HFF-Myc (cell line): ENCODE data around the gene DDX4.

Experiments
- DNase-seq: peaks from one replicate; pipeline ENCODE4 v3.0.0-alpha.2; 2011; ENCODE audit warnings: low read depth; ENCODE audit errors: extremely low read depth
- H3K4me3 ChIP-seq: replicated peaks from 2 replicates; pipeline ENCODE4 v1.5.1; 2011; ENCODE audit warnings: low read depth, mild to moderate bottlenecking, control low read depth, low read length
- CTCF ChIP-seq: IDR thresholded peaks from 2 replicates; pipeline ENCODE4 v1.5.1; 2012; ENCODE audit warnings: mild to moderate bottlenecking, low read depth, low read length, control low read depth; ENCODE audit errors: missing control alignments

Gene DDX4

GRCh38 chr5:55820488-55820887, 82.6 kb downstream of the DDX4 start:
- TF ChIP-seq CTCF, result no peak
- DNase-seq, result no peak
- no peak overlapping the region for H3K4me3 ChIP-seq

GRCh38 chr5:55821731-55822512, 84.1 kb downstream of the DDX4 start:
- no peak for TF ChIP-seq CTCF
- peak overlapping the region; percentile 29 for H3K4me3 ChIP-seq
- no peak for DNase-seq

- DNase-seq, result no peak
- no peak overlapping the region for H3K4me3 ChIP-seq
- TF ChIP-seq CTCF, result no peak
Observed at GRCh38 chr5:55823151-55823796, 85.4 kb downstream of the DDX4 start.

- TF ChIP-seq CTCF, result no peak
- no peak overlapping the region for H3K4me3 ChIP-seq
- DNase-seq, result no peak
Observed at GRCh38 chr5:55829956-55830355, 92.1 kb downstream of the DDX4 start.

GRCh38 chr5:55832446-55832845, 94.6 kb downstream of the DDX4 start:
- no peak for TF ChIP-seq CTCF
- DNase-seq, result no peak
- no peak overlapping the region for H3K4me3 ChIP-seq

GRCh38 chr5:55836191-55836590, 98.3 kb downstream of the DDX4 start:
- DNase-seq, result no peak
- TF ChIP-seq CTCF, result no peak
- H3K4me3 ChIP-seq, result no peak overlapping the region
